ENCODE data around the gene IL1B. TPM values are rescaled to one million over a fixed set of nuclear protein-coding genes. Genes with fewer than 3 reads are reported as not detected.

IL1B gene
- total and polyA plus RNA-seq, 8 donors = 0.32 to 3.9 (median 1.1) TPM

GRCh38 chr2:112787294-112787693 is 49.3 kb downstream of the IL1B start:
- WGBS, 2 donors = 85 to 86% methylated on average over 3 of the region's 3 CpGs
- TF ChIP-seq CTCF (IDR thresholded peaks at IDR 0.05) = no peak
- ATAC-seq = no peak
- no peak for DNase-seq
- H3K9me3 ChIP-seq = no peaks in the 10 kb centered on the region
- intact Hi-C loops (cut with DNase I) = no loop called here
- H3K4me1 ChIP-seq = no peaks in the 10 kb centered on the region
- H3K4me3 ChIP-seq = no peak overlapping the region
- FAIRE-seq = no peak
- no peaks in the 10 kb centered on the region for H3K27me3 ChIP-seq
- H3K36me3 ChIP-seq = no peaks in the 10 kb centered on the region
- H3K27ac ChIP-seq = no peak overlapping the region

- TF ChIP-seq CTCF (IDR thresholded peaks at IDR 0.05) = no peak
- ATAC-seq (peak in 2 of 4 donors; percentile 61 to 73), DNase-seq (no peak), FAIRE-seq (no peak)
- Histone ChIP-seq H3K4me1 (no peaks in the 10 kb centered on the region), H3K9me3 (no peaks in the 10 kb centered on the region), H3K4me3 (no peak within 1 kb of the TSS), H3K27ac (no peak within 1 kb of the TSS), H3K27me3 (no peaks in the 10 kb centered on the region), H3K36me3 (no peaks in the 10 kb centered on the region)
- intact Hi-C loops (cut with DNase I) = no loop called here
- 27 to 28% methylated on average over 13 of the region's 13 CpGs for WGBS, 2 donors
Measured at GRCh38 chr2:112784199-112785189, 52.1 kb downstream of the IL1B start, which contains the start of gene IL1A. IL1A (minus strand) TSS chr2:112784493; CDS start chr2:112783770, 723 bp downstream.

GRCh38 chr2:112783187-112783714 is 53.3 kb downstream of the IL1B start:
- FAIRE-seq (no peak), ATAC-seq (no peak), DNase-seq (no peak)
- Histone ChIP-seq H3K4me3 (no peak overlapping the region), H3K27ac (no peak overlapping the region), H3K9me3 (no peaks in the 10 kb centered on the region), H3K4me1 (no peaks in the 10 kb centered on the region), H3K36me3 (no peaks in the 10 kb centered on the region), H3K27me3 (no peaks in the 10 kb centered on the region)
- intact Hi-C loops (cut with DNase I) = no loop called here
- TF ChIP-seq CTCF (IDR thresholded peaks at IDR 0.05) = no peak
- WGBS, 2 donors = 74 to 82% methylated on average over 3 of the region's 3 CpGs

GRCh38 chr2:112782234-112782799 is 54.3 kb downstream of the IL1B start:
- Histone ChIP-seq H3K4me3 (no peak overlapping the region), H3K36me3 (no peaks in the 10 kb centered on the region), H3K27ac (no peak overlapping the region), H3K4me1 (no peaks in the 10 kb centered on the region), H3K9me3 (no peaks in the 10 kb centered on the region), H3K27me3 (no peaks in the 10 kb centered on the region)
- intact Hi-C loops (cut with DNase I) = no loop called here
- 85 to 91% methylated on average over 3 of the region's 3 CpGs for WGBS, 2 donors
- no peak for TF ChIP-seq CTCF (IDR thresholded peaks at IDR 0.05)
- DNase-seq (no peak), FAIRE-seq (no peak), ATAC-seq (no peak)

Other genes with a start within 250 kb of the IL1B start
- gene SLC20A1, start 190.8 kb downstream of the IL1B start, total RNA-seq = 10 to 100 TPM; 10.6 to 22.9 (median 17.2) TPM
- 10 to 100 TPM; 14.1 to 25.9 TPM for gene SLC20A1, start 190.8 kb downstream of the IL1B start, polyA plus RNA-seq
- under 1 TPM in 1 of 6 donors, not detected in 5; 0.09 TPM for gene NT5DC4, start 115.8 kb downstream of the IL1B start, total RNA-seq
- not detected for gene NT5DC4, start 115.8 kb downstream of the IL1B start, polyA plus RNA-seq
- gene CKAP2L, start 72.2 kb downstream of the IL1B start, total RNA-seq = under 1 TPM in 4 of 6 donors, not detected in 2; 0.06 to 0.64 (median 0.33) TPM
- under 1 TPM; 0.04 to 0.05 TPM for gene CKAP2L, start 72.2 kb downstream of the IL1B start, polyA plus RNA-seq
- under 1 TPM in 3 of 6 donors, not detected in 3; 0.08 to 0.18 (median 0.09) TPM for gene IL1A, start 52.3 kb downstream of the IL1B start, total RNA-seq
- under 1 TPM in 1 of 2 donors, not detected in 1; 0.05 TPM for gene IL1A, start 52.3 kb downstream of the IL1B start, polyA plus RNA-seq
- not detected for gene IL37, start 74.4 kb upstream of the IL1B start, total RNA-seq
- not detected for gene IL37, start 74.4 kb upstream of the IL1B start, polyA plus RNA-seq
- not detected for gene IL36G, start 141.2 kb upstream of the IL1B start, total RNA-seq
- gene IL36G, start 141.2 kb upstream of the IL1B start, polyA plus RNA-seq = not detected
- not detected for gene IL36A, start 168.7 kb upstream of the IL1B start, total RNA-seq
- not detected for gene IL36A, start 168.7 kb upstream of the IL1B start, polyA plus RNA-seq
- not detected for gene IL36B, start 216.1 kb upstream of the IL1B start, total RNA-seq
- gene IL36B, start 216.1 kb upstream of the IL1B start, polyA plus RNA-seq = not detected
- not detected for gene IL36RN, start 222.4 kb upstream of the IL1B start, total RNA-seq
- not detected for gene IL36RN, start 222.4 kb upstream of the IL1B start, polyA plus RNA-seq
- not detected for gene IL1F10, start 231.2 kb upstream of the IL1B start, total RNA-seq
- gene IL1F10, start 231.2 kb upstream of the IL1B start, polyA plus RNA-seq = not detected